Measurements from ENCODE around the gene NOC4L. TPM values are rescaled to one million over a fixed set of nuclear protein-coding genes. Genes with fewer than 3 reads are reported as not detected.
"Not testable (repeated sequence)": the region's sequence is repeated elsewhere in the genome, so short reads cannot be mapped to it uniquely, and the experiment has no call there.

Gene NOC4L
- total RNA-seq, 1 experiment from 2014 or later = 62.5 TPM

DNA sequence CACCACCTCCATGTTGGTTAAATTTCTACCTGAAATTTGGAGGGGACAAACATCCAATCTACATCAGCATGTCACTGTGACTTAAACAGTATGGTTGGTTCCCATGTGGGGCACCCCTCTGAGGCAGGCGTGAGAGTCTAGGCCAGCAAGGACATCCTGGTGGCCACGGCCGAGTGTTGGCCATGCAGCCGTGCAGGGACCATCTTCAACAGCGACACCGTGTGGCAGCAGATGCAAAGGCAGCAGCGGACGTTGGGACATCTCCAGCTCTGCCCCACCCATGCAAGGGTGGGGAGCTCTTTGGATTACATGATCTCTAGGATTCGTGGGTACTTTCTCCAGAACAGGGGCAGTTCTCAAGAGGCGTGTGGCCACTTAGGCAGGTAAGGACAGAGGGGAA is 49.8 kb downstream of the NOC4L start:
- H3K4me1 Mint-ChIP-seq (ENCODE audit: low read depth, unreplicated experiment) = peaks cover 6% of the 10 kb centered on the region
- H3K36me3 Mint-ChIP-seq (ENCODE audit: insufficient read depth, unreplicated experiment) = peaks cover 23% of the 10 kb centered on the region
- H3K4me3 Mint-ChIP-seq (ENCODE audit: low read depth, unreplicated experiment) = no peak overlapping the region
- H3K27ac Mint-ChIP-seq (ENCODE audit: unreplicated experiment) = no peak overlapping the region
- CTCF ChIA-PET = no interaction called here
- no TSS peak for BruUV-seq (replicated peaks)
- intact Hi-C loops (cut with micrococcal nuclease; ENCODE audit: unreplicated experiment) = no loop called here
- DNase-seq = no peak
- peaks cover 2% of the 10 kb centered on the region for H3K9me3 Mint-ChIP-seq (ENCODE audit: low read depth, unreplicated experiment)
- H3K27me3 Mint-ChIP-seq (ENCODE audit: unreplicated experiment) = peaks cover 55% of the 10 kb centered on the region
- TF ChIP-seq, protein P1, sequence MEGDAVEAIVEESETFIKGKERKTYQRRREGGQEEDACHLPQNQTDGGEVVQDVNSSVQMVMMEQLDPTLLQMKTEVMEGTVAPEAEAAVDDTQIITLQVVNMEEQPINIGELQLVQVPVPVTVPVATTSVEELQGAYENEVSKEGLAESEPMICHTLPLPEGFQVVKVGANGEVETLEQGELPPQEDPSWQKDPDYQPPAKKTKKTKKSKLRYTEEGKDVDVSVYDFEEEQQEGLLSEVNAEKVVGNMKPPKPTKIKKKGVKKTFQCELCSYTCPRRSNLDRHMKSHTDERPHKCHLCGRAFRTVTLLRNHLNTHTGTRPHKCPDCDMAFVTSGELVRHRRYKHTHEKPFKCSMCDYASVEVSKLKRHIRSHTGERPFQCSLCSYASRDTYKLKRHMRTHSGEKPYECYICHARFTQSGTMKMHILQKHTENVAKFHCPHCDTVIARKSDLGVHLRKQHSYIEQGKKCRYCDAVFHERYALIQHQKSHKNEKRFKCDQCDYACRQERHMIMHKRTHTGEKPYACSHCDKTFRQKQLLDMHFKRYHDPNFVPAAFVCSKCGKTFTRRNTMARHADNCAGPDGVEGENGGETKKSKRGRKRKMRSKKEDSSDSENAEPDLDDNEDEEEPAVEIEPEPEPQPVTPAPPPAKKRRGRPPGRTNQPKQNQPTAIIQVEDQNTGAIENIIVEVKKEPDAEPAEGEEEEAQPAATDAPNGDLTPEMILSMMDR (IDR thresholded peaks at IDR 0.05; ENCODE audit: unreplicated experiment) = no peak

GRCh38 chr12:132194556-132194955 is 50.3 kb downstream of the NOC4L start:
- Mint-ChIP-seq H3K4me3 (ENCODE audit: low read depth, unreplicated experiment) (no peak overlapping the region), H3K27me3 (ENCODE audit: unreplicated experiment) (peaks cover 60% of the 10 kb centered on the region), H3K36me3 (ENCODE audit: insufficient read depth, unreplicated experiment) (peaks cover 18% of the 10 kb centered on the region), H3K27ac (ENCODE audit: unreplicated experiment) (no peak overlapping the region), H3K4me1 (ENCODE audit: low read depth, unreplicated experiment) (peaks cover under 1% of the 10 kb centered on the region), H3K9me3 (ENCODE audit: low read depth, unreplicated experiment) (peaks cover 2% of the 10 kb centered on the region)
- no peak for DNase-seq
- intact Hi-C loops (cut with micrococcal nuclease; ENCODE audit: unreplicated experiment) = no loop called here
- CTCF ChIA-PET = no interaction called here
- TF ChIP-seq, protein P1 (IDR thresholded peaks at IDR 0.05; ENCODE audit: unreplicated experiment) = no peak
- no TSS peak for BruUV-seq (replicated peaks)

GRCh38 chr12:132195242-132195641 is 51.0 kb downstream of the NOC4L start:
- H3K27ac Mint-ChIP-seq (ENCODE audit: unreplicated experiment); DNase-seq; H3K9me3 Mint-ChIP-seq (ENCODE audit: low read depth, unreplicated experiment); H3K4me1 Mint-ChIP-seq (ENCODE audit: low read depth, unreplicated experiment); BruUV-seq (replicated peaks); intact Hi-C loops (cut with micrococcal nuclease; ENCODE audit: unreplicated experiment); CTCF ChIA-PET; H3K4me3 Mint-ChIP-seq (ENCODE audit: low read depth, unreplicated experiment): not testable (repeated sequence)
- H3K27me3 Mint-ChIP-seq (ENCODE audit: unreplicated experiment) = peaks cover 67% of the 10 kb centered on the region
- H3K36me3 Mint-ChIP-seq (ENCODE audit: insufficient read depth, unreplicated experiment) = peaks cover 11% of the 10 kb centered on the region

- Mint-ChIP-seq H3K9me3 (ENCODE audit: low read depth, unreplicated experiment) (peaks cover 2% of the 10 kb centered on the region), H3K27me3 (ENCODE audit: unreplicated experiment) (peaks cover 76% of the 10 kb centered on the region), H3K36me3 (ENCODE audit: insufficient read depth, unreplicated experiment) (peaks cover 1% of the 10 kb centered on the region), H3K27ac (ENCODE audit: unreplicated experiment) (no peak overlapping the region), H3K4me3 (ENCODE audit: low read depth, unreplicated experiment) (no peak overlapping the region), H3K4me1 (ENCODE audit: low read depth, unreplicated experiment) (no peaks in the 10 kb centered on the region)
- no TSS peak for BruUV-seq (replicated peaks)
- TF ChIP-seq, protein P1 (IDR thresholded peaks at IDR 0.05; ENCODE audit: unreplicated experiment) = no peak
- no peak for DNase-seq
- intact Hi-C loops (cut with micrococcal nuclease; ENCODE audit: unreplicated experiment) = no loop called here
- CTCF ChIA-PET = no interaction called here
Observed at GRCh38 chr12:132196038-132196872, 52.0 kb downstream of the NOC4L start.

GRCh38 chr12:132196873-132197390 is 52.7 kb downstream of the NOC4L start:
- Mint-ChIP-seq H3K36me3 (ENCODE audit: insufficient read depth, unreplicated experiment) (no peaks in the 10 kb centered on the region), H3K27me3 (ENCODE audit: unreplicated experiment) (peaks cover 79% of the 10 kb centered on the region), H3K4me3 (ENCODE audit: low read depth, unreplicated experiment) (no peak overlapping the region), H3K27ac (ENCODE audit: unreplicated experiment) (no peak overlapping the region), H3K9me3 (ENCODE audit: low read depth, unreplicated experiment) (peaks cover 2% of the 10 kb centered on the region), H3K4me1 (ENCODE audit: low read depth, unreplicated experiment) (no peaks in the 10 kb centered on the region)
- intact Hi-C loops (cut with micrococcal nuclease; ENCODE audit: unreplicated experiment) = no loop called here
- BruUV-seq (replicated peaks) = no TSS peak
- TF ChIP-seq, protein P1 (IDR thresholded peaks at IDR 0.05; ENCODE audit: unreplicated experiment) = no peak
- CTCF ChIA-PET = no interaction called here
- DNase-seq = no peak
